Prostate gland (tissue), 2 donors: Measurements from ENCODE around the gene UMPS.

Experiments used
- CTCF ChIP-seq, 4 experiments: fragments of 200-600 bp in 2 of 4; fragments of 450-650 bp in 2 of 4; sonication (generic) in 2 of 4; IDR thresholded peaks; 1 replicate in 3 of 4; 2 replicates in 1 of 4; pipeline ENCODE4 v1.5.1; 2016 to 2019; ENCODE audit warnings: antibody characterized with exemption in 4 of 4, mild to moderate bottlenecking in 2 of 4, moderate library complexity in 2 of 4
- POLR2AphosphoS5 ChIP-seq: sonication (generic); formaldehyde crosslinking; IDR thresholded peaks from one replicate; pipeline ENCODE4 v1.6.1; 2017; ENCODE audit warnings: antibody characterized with exemption

GRCh38 chr3:124783696-124784095 is 53.4 kb downstream of the UMPS start:
- TF ChIP-seq CTCF (IDR thresholded peaks at IDR 0.05) (no peak), POLR2AphosphoS5 (no peak)
